HFFc6 (cell line): Measurements from ENCODE around the gene RBFOX2. TPM values are rescaled to one million over a fixed set of nuclear protein-coding genes. Genes with fewer than 3 reads are reported as not detected.

ENCODE experiments used
- DNase-seq: peaks from one replicate; pipeline ENCODE4 v3.0.0-alpha.2; 2018
- H3K27ac Mint-ChIP-seq: 2 replicates; pipeline ENCODE4 v1.8.0; 2020; ENCODE audit warnings: mild to moderate bottlenecking, mixed read lengths
- H3K27me3 Mint-ChIP-seq: 2 replicates; pipeline ENCODE4 v1.8.0; 2021; ENCODE audit warnings: mild to moderate bottlenecking, moderate library complexity, mixed read lengths; ENCODE audit not compliant: insufficient read depth
- H3K36me3 Mint-ChIP-seq: 2 replicates; pipeline ENCODE4 v1.8.0; 2021; ENCODE audit warnings: low read depth, mixed read lengths
- H3K4me1 Mint-ChIP-seq: 2 replicates; pipeline ENCODE4 v1.8.0; 2020; ENCODE audit warnings: low read depth, mixed read lengths
- H3K4me3 Mint-ChIP-seq: 2 replicates; pipeline ENCODE4 v1.8.0; 2020; ENCODE audit warnings: mild to moderate bottlenecking, moderate library complexity, mixed read lengths
- H3K9me3 Mint-ChIP-seq: 2 replicates; pipeline ENCODE4 v1.8.0; 2020; ENCODE audit warnings: mild to moderate bottlenecking, mixed read lengths
- CTCF ChIP-seq: fragments of 200-600 bp; sonication (generic); IDR thresholded peaks from 2 replicates; pipeline ENCODE4 v1.5.0; 2021; ENCODE audit warnings: antibody characterized with exemption, mild to moderate bottlenecking
- total RNA-seq, 6 experiments: library from RNA; stranded (reverse); fragmentation: NEBNext Ultra II Directional; extraction: Animal tissue kit (Norgen Biotek cat#: 25700); gene quantifications; 2 replicates in 1 of 6; 3 replicates in 5 of 6; pipeline ENCODE4 v1.2.3, GENCODE V29; 2021

RBFOX2 gene
- total RNA-seq, 6 experiments from 2014 or later: 139 to 165 (median 155) TPM

- Mint-ChIP-seq H3K4me3 (no peak overlapping the region), H3K36me3 (peaks cover 11% of the 10 kb centered on the region), H3K4me1 (peaks cover 76% of the 10 kb centered on the region), H3K9me3 (no peaks in the 10 kb centered on the region), H3K27ac (peak overlapping the region; percentile 15; the same call in 1 of the 2 replicates), H3K27me3 (no peaks in the 10 kb centered on the region)
- TF ChIP-seq CTCF: no peak
- DNase-seq: no peak
Measured at GRCh38 chr22:36017651-36018091, 11.0 kb downstream of the RBFOX2 start.

GRCh38 chr22:36016684-36017083 is 11.9 kb downstream of the RBFOX2 start:
- TF ChIP-seq CTCF: no peak
- Mint-ChIP-seq H3K4me1 (peaks cover 74% of the 10 kb centered on the region), H3K36me3 (peaks cover 11% of the 10 kb centered on the region), H3K4me3 (peak overlapping the region; percentile 13; the same call in 1 of the 2 replicates), H3K27me3 (no peaks in the 10 kb centered on the region), H3K27ac (peak overlapping the region; percentile 37), H3K9me3 (no peaks in the 10 kb centered on the region)
- no peak for DNase-seq

- Mint-ChIP-seq H3K9me3 (no peaks in the 10 kb centered on the region), H3K36me3 (peaks cover 11% of the 10 kb centered on the region), H3K27me3 (no peaks in the 10 kb centered on the region), H3K27ac (peak overlapping the region; percentile 37), H3K4me1 (peaks cover 77% of the 10 kb centered on the region), H3K4me3 (peak overlapping the region; percentile 25; the same call in 1 of the 2 replicates)
- DNase-seq: no peak
- no peak for TF ChIP-seq CTCF
Measured at GRCh38 chr22:36015811-36016529, 12.7 kb downstream of the RBFOX2 start.

GRCh38 chr22:36015155-36015810 is 13.3 kb downstream of the RBFOX2 start:
- no peak for TF ChIP-seq CTCF
- Mint-ChIP-seq H3K4me1 (peaks cover 84% of the 10 kb centered on the region), H3K4me3 (peak overlapping the region; percentile 7; the same call in 1 of the 2 replicates), H3K27me3 (no peaks in the 10 kb centered on the region), H3K27ac (peak overlapping the region; percentile 37; the same call in 1 of the 2 replicates), H3K9me3 (no peaks in the 10 kb centered on the region), H3K36me3 (peaks cover 11% of the 10 kb centered on the region)
- no peak for DNase-seq

- no peaks in the 10 kb centered on the region for H3K9me3 Mint-ChIP-seq
- H3K27me3 Mint-ChIP-seq: no peaks in the 10 kb centered on the region
- no peak overlapping the region for H3K4me3 Mint-ChIP-seq
- peaks cover 87% of the 10 kb centered on the region for H3K4me1 Mint-ChIP-seq
- H3K36me3 Mint-ChIP-seq: peaks cover 7% of the 10 kb centered on the region
- no peak overlapping the region for H3K27ac Mint-ChIP-seq
- no peak for TF ChIP-seq CTCF
- DNase-seq: no peak
Measured at GRCh38 chr22:36014546-36015074, 14.0 kb downstream of the RBFOX2 start.
